ENCODE measurements around the gene CLDND2.

CLDND2 gene

DNA sequence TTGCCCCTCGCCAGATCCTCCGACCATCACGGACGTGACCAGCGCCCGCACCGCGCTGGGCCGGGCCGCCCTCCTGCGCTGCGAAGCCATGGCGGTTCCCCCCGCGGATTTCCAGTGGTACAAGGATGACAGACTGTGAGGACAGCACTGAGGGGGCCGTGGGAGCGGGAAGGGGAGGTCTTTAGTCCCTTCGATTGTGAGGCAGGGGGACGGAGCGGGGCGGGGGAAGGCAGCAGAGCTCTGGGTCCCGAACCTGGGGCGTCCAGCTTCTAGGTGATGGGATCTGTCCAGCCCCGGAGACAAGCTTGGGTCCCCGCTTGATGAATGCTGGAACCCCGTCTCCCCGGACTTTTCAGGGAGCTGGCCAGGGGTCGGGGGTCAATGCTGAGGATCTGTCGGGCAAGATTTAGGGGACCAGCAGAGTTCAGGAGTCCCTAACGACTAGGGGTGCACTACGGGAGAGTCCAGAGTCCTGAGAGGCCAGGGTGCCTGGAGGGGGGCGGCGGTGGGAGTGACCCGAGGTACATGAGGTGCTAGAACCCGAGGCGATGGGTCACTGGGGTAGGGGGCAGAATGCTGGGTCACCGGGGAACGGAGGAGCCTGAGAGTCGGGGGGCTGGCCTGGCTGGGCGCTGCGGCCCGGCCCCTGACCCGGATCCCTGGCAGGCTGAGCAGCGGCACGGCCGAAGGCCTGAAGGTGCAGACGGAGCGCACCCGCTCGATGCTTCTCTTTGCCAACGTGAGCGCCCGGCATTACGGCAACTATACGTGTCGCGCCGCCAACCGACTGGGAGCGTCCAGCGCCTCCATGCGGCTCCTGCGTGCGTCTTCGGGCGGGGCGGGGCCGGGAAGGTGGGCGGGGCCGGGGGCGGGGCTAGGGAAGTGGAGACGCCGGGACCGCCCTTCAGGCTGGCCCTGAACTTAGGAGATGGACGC is 41.5 kb downstream of the CLDND2 start:
- DNase-seq, result peak; percentile 61 to 72

DNA sequence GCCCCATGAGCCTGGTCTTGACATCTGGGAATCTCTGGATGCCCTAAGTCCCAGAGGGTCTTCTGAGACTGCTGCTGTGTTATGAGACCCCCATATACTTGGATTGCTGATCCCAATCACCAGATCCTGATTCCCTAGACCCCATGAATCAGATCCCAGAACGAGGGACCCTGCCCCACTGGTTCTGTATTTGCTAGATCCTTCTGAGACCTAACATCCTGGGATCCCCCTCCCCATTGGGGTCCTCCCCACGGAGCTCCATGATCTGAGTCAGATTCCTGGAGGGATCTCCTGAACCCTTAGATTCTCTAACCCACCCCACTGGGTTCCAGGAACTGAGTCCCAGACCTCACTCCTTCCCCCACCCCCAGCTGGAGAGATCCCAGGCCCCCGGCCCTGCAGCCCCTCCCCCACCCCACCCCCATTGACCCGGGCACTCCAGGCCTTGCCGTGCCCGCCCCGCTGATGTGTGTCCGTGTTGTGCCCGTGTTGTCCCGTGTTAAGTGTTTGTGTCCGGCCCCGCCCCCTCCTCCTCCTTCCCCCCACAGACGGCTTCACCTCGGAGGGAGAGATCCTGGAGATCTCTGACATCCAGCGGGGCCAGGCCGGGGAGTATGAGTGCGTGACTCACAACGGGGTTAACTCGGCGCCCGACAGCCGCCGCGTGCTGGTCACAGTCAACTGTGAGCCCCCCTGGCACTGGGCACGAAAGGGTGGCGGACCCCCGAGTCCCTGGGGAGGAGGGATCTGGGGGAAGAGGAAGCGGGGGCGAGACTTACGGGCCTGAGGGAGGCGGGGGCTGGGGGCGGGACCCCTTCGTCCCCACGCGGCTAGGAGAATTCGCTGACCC is 42.4 kb downstream of the CLDND2 start:
- no peak for DNase-seq

DNA sequence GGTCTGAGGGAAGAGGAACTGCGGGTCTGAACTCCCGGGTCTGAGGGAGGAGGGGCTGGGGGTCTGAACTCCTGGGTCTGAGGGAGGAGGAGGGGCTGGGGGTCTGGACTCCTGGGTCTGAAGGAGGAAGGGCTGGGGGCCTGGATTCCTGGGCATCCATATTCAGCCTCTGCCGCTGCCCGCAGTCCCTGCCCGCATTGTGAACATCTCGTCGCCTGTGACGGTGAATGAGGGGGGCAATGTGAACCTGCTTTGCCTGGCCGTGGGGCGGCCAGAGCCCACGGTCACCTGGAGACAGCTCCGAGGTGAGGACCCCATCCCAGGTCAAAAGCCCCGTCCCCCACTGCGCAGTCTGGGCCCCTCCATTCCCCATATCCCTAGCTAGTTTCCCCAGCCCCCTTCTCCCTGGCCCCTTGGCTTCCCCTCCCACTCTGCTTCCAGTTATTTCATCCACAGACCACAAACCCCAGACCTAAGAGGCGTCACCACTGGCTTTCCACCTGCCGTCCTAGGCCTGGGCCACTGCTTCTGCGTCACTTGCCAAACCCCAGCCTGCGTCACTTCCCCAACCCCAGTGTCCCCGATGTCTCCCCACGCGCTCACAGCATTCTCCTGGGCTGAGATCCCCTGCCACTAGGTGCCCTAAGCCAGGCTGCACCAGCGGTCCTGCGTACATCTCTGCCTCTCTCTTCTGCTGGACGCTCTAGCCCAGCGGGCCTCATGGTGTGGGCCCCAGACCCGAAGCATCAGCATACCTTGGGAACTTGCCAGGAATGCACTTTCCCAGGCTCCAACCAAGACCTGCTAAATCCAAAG is 43.4 kb downstream of the CLDND2 start:
- DNase-seq, result no peak

DNA sequence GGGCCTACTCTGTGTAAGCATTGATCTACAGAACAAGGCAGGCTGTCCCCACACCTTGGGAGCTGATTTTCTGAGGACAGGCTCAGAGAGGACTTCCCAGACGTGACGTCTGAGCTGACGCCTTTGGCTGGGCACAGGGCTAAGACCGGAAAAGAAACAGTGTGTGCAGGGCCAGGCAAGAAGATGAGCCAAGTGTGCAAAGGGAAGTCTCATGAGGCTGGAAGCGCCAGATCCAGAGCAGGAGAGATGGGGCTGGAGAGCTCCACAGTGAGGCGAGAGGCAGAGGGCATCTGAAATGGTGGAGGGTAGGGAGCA is 44.7 kb downstream of the CLDND2 start:
- DNase-seq, result no peak

DNA sequence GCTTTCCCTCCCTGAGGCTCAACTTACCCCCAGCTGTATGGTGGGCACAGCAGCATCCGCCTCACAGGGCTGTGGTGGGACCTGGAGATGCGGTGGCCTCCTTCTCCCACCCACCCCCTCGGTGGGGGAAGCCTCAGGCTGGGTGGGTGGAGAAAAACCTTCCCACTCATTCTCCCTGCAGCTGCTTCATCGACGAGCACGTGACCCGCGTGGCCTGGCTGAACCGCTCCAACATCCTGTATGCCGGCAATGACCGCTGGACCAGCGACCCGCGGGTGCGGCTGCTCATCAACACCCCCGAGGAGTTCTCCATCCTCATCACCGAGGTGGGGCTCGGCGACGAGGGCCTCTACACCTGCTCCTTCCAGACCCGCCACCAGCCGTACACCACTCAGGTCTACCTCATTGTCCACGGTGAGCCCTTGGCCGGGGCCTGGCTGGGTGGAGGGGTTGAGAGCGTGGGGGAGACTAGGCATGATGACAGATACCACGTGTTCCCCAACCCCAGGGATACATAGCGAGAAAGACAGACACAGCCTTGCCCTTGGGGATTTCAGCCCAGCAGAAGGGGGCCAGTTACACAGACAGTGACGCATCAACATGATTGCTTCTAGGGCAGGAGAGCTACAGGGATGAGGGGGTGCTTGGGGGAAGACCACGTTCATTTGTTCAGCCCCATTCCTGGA is 45.2 kb downstream of the CLDND2 start:
- DNase-seq, result no peak

DNA sequence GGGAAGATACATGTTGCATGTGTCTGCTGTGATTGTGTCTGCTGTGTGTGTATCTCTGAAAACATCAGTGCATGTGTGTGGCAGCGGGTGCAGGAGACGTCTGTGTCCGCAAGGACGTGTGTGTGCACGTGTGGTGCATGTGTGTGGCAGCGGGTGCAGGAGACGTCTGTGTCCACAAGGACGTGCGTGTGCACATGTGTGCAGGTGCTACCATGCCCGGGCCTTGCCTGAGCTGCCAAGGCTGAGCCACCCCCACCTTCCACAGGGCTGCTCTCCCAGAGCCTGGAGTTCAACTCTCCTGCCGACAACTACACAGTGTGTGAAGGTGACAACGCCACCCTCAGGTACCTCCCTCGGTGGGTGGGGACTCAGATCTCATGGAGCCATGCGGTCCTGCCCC is 47.0 kb downstream of the CLDND2 start:
- no peak for DNase-seq

DNA sequence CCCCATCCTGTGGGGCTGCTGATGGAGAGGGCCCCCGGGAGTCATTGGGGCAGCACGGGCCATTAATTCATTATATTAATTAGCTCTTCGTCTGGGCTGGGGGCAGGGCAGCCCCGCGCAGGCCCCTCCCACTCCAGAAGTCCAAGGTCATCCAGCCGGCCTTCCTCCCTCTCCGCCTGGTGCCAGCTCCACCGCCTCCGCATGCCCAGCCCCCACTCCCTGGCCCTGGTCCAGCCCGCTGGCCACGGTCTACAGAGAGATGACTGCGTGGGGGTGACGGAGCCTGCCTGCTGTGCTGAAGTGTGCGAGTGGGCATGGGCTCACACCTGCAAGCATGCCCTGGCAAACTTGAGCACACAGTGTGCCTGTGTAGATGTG is 48.5 kb downstream of the CLDND2 start:
- no peak for DNase-seq

DNA sequence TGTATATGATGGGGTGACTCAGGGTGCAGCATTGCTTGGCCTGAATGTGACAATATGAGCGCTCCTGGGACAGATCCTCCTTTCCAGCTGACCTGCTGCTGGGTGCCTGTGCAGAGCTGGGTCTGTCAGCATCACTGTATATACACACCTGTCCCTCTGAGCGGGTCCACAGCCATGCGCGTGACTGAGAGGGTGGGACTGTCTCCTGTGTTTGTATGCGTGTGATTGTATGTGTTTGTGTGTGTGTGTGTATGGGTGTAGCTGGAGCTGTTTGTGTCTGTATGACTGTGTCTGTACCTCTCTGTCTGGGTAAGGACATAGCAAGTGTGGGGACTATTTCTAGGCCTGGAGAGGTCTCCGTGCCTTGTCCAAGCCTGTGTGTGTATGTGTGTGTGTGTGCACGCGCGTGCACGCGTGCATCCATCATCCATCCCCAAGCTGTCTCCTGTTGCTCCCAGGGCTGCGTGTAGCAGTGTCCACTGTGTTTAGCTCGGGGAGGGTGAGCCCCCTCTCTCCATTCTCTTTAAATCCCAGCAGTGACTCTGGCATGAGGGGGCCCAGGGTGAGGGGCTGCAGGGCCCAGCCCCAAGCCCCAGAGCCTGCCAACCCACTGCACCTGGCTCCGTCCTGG is 49.0 kb downstream of the CLDND2 start:
- no peak for DNase-seq

DNA sequence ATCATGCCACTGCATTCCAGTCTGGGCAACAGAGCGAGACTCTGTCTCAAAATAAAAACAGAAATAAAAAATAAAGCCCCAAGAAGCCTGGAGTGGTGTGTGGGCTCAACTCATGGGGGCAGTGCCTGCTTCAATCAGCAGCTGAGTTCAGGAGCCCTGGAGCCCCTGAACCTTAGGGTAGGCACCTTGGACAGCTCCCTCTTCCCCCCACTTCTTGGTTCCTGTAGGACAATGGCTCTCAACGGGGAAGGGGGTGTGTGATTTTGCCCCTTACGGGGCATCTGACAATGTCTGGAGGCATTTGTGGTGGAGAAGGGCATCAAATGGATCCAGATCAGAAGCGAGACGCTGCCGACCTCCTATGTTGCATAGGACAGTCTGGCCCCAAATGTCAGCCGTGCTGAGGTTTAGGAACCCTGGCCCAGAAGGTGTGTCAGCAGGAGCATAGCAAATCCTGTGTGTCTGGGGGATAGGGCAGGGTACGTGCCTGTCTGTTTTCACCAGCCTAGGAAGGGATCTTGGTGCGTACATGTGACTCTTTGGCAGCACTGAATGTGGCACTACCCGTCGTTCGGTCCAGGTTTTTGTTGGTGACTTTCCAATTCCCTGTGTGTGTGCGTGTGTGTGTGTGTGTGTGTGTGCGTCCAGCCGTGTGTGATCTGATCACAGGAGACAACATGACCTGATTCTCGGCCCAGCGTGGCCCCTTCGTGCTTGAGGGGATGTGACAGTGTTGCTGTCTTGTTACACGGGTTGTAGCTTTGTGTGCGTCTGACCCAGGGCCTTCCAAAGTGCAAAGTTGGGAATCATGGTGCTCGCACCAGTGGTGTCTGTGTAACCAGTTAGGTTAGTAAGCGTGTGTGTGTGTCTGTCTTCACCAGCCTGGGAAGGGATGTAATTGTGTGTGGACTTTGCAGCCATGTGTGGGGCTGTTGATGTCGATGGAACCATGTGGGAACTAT is 49.8 kb downstream of the CLDND2 start:
- DNase-seq, result no peak

DNA sequence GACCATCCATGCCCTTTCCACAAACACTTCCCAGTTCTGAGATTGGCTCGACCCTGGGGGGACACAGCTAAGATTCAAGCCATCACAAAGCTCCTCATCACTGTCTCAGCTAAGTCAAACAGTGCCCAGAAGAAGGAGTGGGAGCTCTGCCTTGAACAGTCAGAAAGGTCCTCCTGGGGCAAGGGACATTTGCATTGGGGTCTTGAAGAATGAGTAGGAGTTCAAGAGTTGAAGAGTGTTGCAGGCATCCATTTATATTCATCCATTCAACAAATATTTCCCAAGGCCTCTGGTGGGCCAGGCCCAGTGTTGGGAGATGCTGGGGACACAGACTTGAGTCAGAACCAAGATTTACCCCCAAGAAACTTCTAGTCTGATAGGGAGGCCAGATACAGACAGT is 50.8 kb downstream of the CLDND2 start:
- DNase-seq, result no peak

DNA sequence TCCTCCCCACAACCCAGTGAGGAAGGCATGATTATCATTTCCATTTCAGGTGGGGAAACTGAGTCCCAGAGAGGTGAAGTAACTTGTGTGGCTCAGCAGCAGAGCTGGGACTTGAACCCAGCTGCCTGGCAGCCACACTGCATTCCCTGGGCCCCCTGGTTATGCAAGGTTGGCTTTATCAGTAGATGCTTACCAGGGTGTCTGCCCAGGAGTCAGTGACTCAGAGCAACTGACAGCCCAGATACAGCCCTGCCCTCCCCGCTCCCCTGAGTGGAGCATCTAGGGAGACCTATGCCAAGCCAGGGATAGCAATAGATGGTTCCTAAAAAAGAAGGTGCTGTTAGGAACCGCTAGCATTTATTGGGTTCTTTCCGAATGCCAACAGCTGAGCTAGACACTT is 51.4 kb downstream of the CLDND2 start:
- DNase-seq, result no peak
